Activated naive CD8-positive, alpha-beta T cell treated with anti-CD3 and anti-CD28 coated beads, Interleukin-2, amount 10 ng/mL, durations not matched to agents 7 days and 5 days (primary cell): ENCODE data around the gene OR5AS1. TPM values are rescaled to one million over a fixed set of nuclear protein-coding genes. Genes with fewer than 3 reads are reported as not detected.
"Not testable (repeated sequence)": the region's sequence is repeated elsewhere in the genome, so short reads cannot be mapped to it uniquely, and the experiment has no call there.

Experiments used
- ATAC-seq: fragments of 150-1000 bp; cut with Tn5 transposase; one replicate; pipeline ENCODE4 v1.10.0; 2021; ENCODE audit warnings: low read depth, moderate library complexity
- POLR2A ChIA-PET: fragments of 350-600 bp; sonication (Branson Sonifier 250); formaldehyde crosslinking; loops from one replicate; lab custom pipeline; 2021; ENCODE audit warnings: antibody characterized with exemption; lab: Charles Lee
- DNase-seq: peaks from one replicate; pipeline ENCODE4 v3.0.0; 2021
- H3K27ac Mint-ChIP-seq: one replicate; pipeline ENCODE4 v1.8.0; 2022; ENCODE audit warnings: mild to moderate bottlenecking, mixed read lengths
- H3K27me3 Mint-ChIP-seq: one replicate; pipeline ENCODE4 v1.8.0; 2022; ENCODE audit warnings: mild to moderate bottlenecking, moderate library complexity, mixed read lengths
- H3K36me3 Mint-ChIP-seq: one replicate; pipeline ENCODE4 v1.8.0; 2021; ENCODE audit warnings: mild to moderate bottlenecking, mixed read lengths
- H3K4me1 Mint-ChIP-seq: one replicate; pipeline ENCODE4 v1.8.0; 2021; ENCODE audit warnings: mixed read lengths
- H3K4me3 Mint-ChIP-seq: one replicate; pipeline ENCODE4 v1.8.0; 2022; ENCODE audit warnings: mild to moderate bottlenecking, moderate library complexity, mixed read lengths
- H3K9me3 Mint-ChIP-seq: one replicate; pipeline ENCODE4 v1.8.0; 2021; ENCODE audit warnings: mixed read lengths
- total RNA-seq, 2 experiments: library from RNA; stranded (reverse); gene quantifications; one replicate each; pipeline ENCODE4 v1.2.3, GENCODE V29; 2021

The OR5AS1 gene
- not detected for total RNA-seq

GRCh38 chr11:56027354-56027753, at the start of gene OR5AS1:
Gene OR5AS1, plus strand, starts transcription at chr11:56027654. Its CDS starts 2,765 bp downstream, at chr11:56030419.
- ATAC-seq (no peak), DNase-seq (no peak)
- Mint-ChIP-seq H3K36me3 (no peaks in the 10 kb centered on the region), H3K27ac (no peak within 1 kb of the TSS), H3K9me3 (peaks cover 7% of the 10 kb centered on the region), H3K4me3 (no peak within 1 kb of the TSS), H3K27me3 (no peaks in the 10 kb centered on the region), H3K4me1 (no peaks in the 10 kb centered on the region)
- POLR2A ChIA-PET = no interaction called here

- Mint-ChIP-seq H3K4me3 (no peak within 1 kb of the TSS), H3K4me1 (no peaks in the 10 kb centered on the region), H3K27ac (no peak within 1 kb of the TSS), H3K27me3 (no peaks in the 10 kb centered on the region), H3K36me3 (no peaks in the 10 kb centered on the region), H3K9me3 (peaks cover 9% of the 10 kb centered on the region)
- POLR2A ChIA-PET = no interaction called here
- ATAC-seq (no peak), DNase-seq (no peak)
Observed at GRCh38 chr11:55994525-55994924, 32.9 kb upstream of the OR5AS1 start, which contains the start of gene OR5F1. Gene OR5F1, minus strand, starts transcription at chr11:55994625. Its CDS starts 0 bp downstream, at chr11:55994625.

- H3K4me1 Mint-ChIP-seq = no peaks in the 10 kb centered on the region
- H3K27me3 Mint-ChIP-seq = no peaks in the 10 kb centered on the region
- no peaks in the 10 kb centered on the region for H3K36me3 Mint-ChIP-seq
- H3K27ac Mint-ChIP-seq = no peak overlapping the region
- DNase-seq = no peak
- POLR2A ChIA-PET = no interaction called here
- peaks cover 13% of the 10 kb centered on the region for H3K9me3 Mint-ChIP-seq
- no peak for ATAC-seq
- H3K4me3 Mint-ChIP-seq = no peak overlapping the region
Observed at GRCh38 chr11:56010716-56011115, 16.7 kb upstream of the OR5AS1 start.

- ATAC-seq (no peak), DNase-seq (no peak)
- H3K4me1 Mint-ChIP-seq = no peaks in the 10 kb centered on the region
- no peaks in the 10 kb centered on the region for H3K36me3 Mint-ChIP-seq
- peaks cover 12% of the 10 kb centered on the region for H3K9me3 Mint-ChIP-seq
- H3K27me3 Mint-ChIP-seq = no peaks in the 10 kb centered on the region
- H3K4me3 Mint-ChIP-seq = no peak overlapping the region
- POLR2A ChIA-PET = no interaction called here
- no peak overlapping the region for H3K27ac Mint-ChIP-seq
Observed at GRCh38 chr11:56013805-56014204, 13.6 kb upstream of the OR5AS1 start.

- H3K27me3 Mint-ChIP-seq = no peaks in the 10 kb centered on the region
- no peak overlapping the region for H3K4me3 Mint-ChIP-seq
- POLR2A ChIA-PET = interaction anchor here (0.6 kb wide), 1 partner anchor 15 kb away, joined by 3 read pairs; no protein-coding TSS in a partner anchor
- ATAC-seq (no peak), DNase-seq (no peak)
- H3K4me1 Mint-ChIP-seq = no peaks in the 10 kb centered on the region
- no peak overlapping the region for H3K27ac Mint-ChIP-seq
- no peaks in the 10 kb centered on the region for H3K36me3 Mint-ChIP-seq
- peaks cover 6% of the 10 kb centered on the region for H3K9me3 Mint-ChIP-seq
Observed at GRCh38 chr11:56045538-56045937, 18.1 kb downstream of the OR5AS1 start.

- Mint-ChIP-seq H3K4me1 (no peaks in the 10 kb centered on the region), H3K27me3 (no peaks in the 10 kb centered on the region), H3K27ac (no peak overlapping the region), H3K4me3 (no peak overlapping the region), H3K36me3 (no peaks in the 10 kb centered on the region), H3K9me3 (peaks cover 2% of the 10 kb centered on the region)
- POLR2A ChIA-PET = no interaction called here
- DNase-seq (no peak), ATAC-seq (no peak)
Observed at GRCh38 chr11:56048480-56048879, 21.0 kb downstream of the OR5AS1 start.

- DNase-seq (no peak), ATAC-seq (no peak)
- no peaks in the 10 kb centered on the region for H3K4me1 Mint-ChIP-seq
- POLR2A ChIA-PET = no interaction called here
- no peak overlapping the region for H3K4me3 Mint-ChIP-seq
- H3K9me3 Mint-ChIP-seq = peaks cover 1% of the 10 kb centered on the region
- H3K36me3 Mint-ChIP-seq = no peaks in the 10 kb centered on the region
- no peaks in the 10 kb centered on the region for H3K27me3 Mint-ChIP-seq
- H3K27ac Mint-ChIP-seq = no peak overlapping the region
Observed at GRCh38 chr11:56049487-56049886, 22.0 kb downstream of the OR5AS1 start.

- H3K9me3 Mint-ChIP-seq, POLR2A ChIA-PET, H3K4me3 Mint-ChIP-seq, H3K27ac Mint-ChIP-seq, ATAC-seq, DNase-seq, H3K27me3 Mint-ChIP-seq, H3K36me3 Mint-ChIP-seq, H3K4me1 Mint-ChIP-seq: not testable (repeated sequence)
Observed at GRCh38 chr11:56056366-56056765, 28.9 kb downstream of the OR5AS1 start.

GRCh38 chr11:56057661-56058237, 30.3 kb downstream of the OR5AS1 start:
- H3K4me1 Mint-ChIP-seq, H3K27me3 Mint-ChIP-seq, H3K36me3 Mint-ChIP-seq, POLR2A ChIA-PET, ATAC-seq, H3K27ac Mint-ChIP-seq, H3K4me3 Mint-ChIP-seq, H3K9me3 Mint-ChIP-seq, DNase-seq: not testable (repeated sequence)

- ATAC-seq, H3K4me1 Mint-ChIP-seq, H3K9me3 Mint-ChIP-seq, POLR2A ChIA-PET, H3K36me3 Mint-ChIP-seq, H3K27me3 Mint-ChIP-seq, H3K27ac Mint-ChIP-seq, H3K4me3 Mint-ChIP-seq, DNase-seq: not testable (repeated sequence)
Observed at GRCh38 chr11:56058260-56058780, 30.9 kb downstream of the OR5AS1 start.

- H3K4me3 Mint-ChIP-seq = no peak overlapping the region
- no peak for DNase-seq
Observed at GRCh38 chr11:56066980-56067379, 39.5 kb downstream of the OR5AS1 start.

More at GRCh38 chr11:56066980-56067379, 39.5 kb downstream of the OR5AS1 start:
- H3K27ac Mint-ChIP-seq = no peak overlapping the region
- no peak for ATAC-seq
- POLR2A ChIA-PET = no interaction called here
- no peaks in the 10 kb centered on the region for H3K36me3 Mint-ChIP-seq
- H3K9me3 Mint-ChIP-seq = peaks cover 11% of the 10 kb centered on the region
- H3K4me1 Mint-ChIP-seq = no peaks in the 10 kb centered on the region
- H3K27me3 Mint-ChIP-seq = no peaks in the 10 kb centered on the region

Other genes starting within 250 kb of the OR5AS1 start
- not detected for gene OR5D14, start 232.1 kb upstream of the OR5AS1 start, total RNA-seq
- gene OR5L1, start 216.3 kb upstream of the OR5AS1 start, total RNA-seq = not detected
- gene OR5D18, start 208.0 kb upstream of the OR5AS1 start, total RNA-seq = not detected
- not detected for gene OR5L2, start 200.4 kb upstream of the OR5AS1 start, total RNA-seq
- gene OR5D16, start 188.9 kb upstream of the OR5AS1 start, total RNA-seq = not detected
- gene TRIM51, start 144.4 kb upstream of the OR5AS1 start, total RNA-seq = not detected
- not detected for gene OR5W2, start 113.1 kb upstream of the OR5AS1 start, total RNA-seq
- not detected for gene OR5I1, start 91.3 kb upstream of the OR5AS1 start, total RNA-seq
- not detected for gene OR10AG1, start 57.7 kb upstream of the OR5AS1 start, total RNA-seq
- not detected for gene OR5F1, start 33.0 kb upstream of the OR5AS1 start, total RNA-seq
- not detected for gene OR8I2, start 65.7 kb downstream of the OR5AS1 start, total RNA-seq
- not detected for gene OR8H2, start 76.0 kb downstream of the OR5AS1 start, total RNA-seq
- gene OR8H3, start 94.7 kb downstream of the OR5AS1 start, total RNA-seq = not detected
- gene OR8J3, start 112.5 kb downstream of the OR5AS1 start, total RNA-seq = not detected
- gene OR8K5, start 132.7 kb downstream of the OR5AS1 start, total RNA-seq = not detected
- gene OR5J2, start 149.0 kb downstream of the OR5AS1 start, total RNA-seq = not detected
- gene OR5T2, start 206.6 kb downstream of the OR5AS1 start, total RNA-seq = not detected
- not detected for gene OR5T3, start 224.6 kb downstream of the OR5AS1 start, total RNA-seq
- gene OR5T1, start 246.5 kb downstream of the OR5AS1 start, total RNA-seq = not detected